Measurements from ENCODE around the gene DOCK4.

Gene DOCK4

DNA sequence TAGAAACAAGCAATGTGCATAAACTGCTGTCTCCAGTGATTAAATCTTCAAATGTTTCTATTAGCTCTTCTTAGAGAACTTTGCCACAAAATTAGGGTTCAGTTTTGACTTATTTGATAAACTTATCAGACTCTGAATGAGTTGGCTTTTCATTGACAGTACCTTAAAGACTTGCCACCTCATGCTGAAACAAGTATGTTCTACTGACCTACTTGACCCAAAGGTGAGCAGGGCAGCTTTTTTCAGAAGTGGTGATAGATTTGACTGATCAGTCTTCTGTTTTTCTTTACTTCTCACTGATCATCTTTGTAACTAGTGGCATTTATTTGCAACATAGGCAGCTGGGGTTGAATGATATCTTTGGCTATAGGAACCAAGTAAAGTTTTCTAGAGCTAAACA, 8.1 kb upstream of the DOCK4 start:
- DNase-seq, result no peak

DNA sequence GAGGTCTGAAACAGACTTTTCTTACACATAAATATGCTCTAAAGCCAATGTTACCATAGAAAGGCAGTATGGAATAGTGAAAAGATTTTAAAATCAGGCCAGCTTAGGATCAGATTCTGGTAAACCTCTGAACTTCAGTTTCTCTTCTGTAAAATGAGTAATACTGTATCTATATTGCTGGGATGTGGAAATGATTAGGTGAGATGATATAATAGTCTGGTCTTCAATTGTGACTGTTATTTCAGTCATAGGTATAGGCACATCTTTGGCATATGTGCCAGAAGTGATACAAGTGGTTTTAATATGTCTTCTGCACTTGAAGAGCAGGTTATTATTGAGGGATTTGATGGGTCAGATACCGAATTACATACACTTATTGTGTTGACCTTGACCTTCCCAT, 7.5 kb upstream of the DOCK4 start:
- no peak for DNase-seq

GRCh38 chr7:112212571-112212970, 6.4 kb upstream of the DOCK4 start:
- DNase-seq, result no peak

DNA sequence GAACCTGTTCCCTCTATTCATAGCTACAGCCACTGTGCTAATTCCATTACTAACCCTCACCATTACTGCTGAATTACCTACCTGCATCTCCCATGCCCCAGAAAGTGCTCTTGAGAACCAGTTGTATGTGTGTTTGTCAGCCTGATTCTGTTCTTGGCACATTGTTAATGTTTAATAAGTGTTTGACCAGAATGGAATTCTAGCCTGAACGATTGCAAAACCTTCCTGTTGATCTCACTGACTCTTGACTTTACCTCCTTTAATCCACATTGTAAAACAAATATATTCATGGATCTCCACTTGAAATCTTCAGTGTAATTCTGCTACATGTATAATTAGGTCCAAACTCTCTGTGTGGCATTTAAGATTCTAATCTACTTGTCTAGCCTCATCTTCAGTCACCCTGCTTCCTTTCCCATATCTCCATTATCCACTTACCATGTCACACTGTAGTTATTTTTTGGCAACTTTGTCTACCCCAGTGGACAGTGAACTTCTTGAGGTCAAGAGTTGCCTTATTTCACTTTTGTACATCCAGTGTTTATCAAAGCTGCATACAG, 5.2 kb upstream of the DOCK4 start:
- DNase-seq, result no peak

DNA sequence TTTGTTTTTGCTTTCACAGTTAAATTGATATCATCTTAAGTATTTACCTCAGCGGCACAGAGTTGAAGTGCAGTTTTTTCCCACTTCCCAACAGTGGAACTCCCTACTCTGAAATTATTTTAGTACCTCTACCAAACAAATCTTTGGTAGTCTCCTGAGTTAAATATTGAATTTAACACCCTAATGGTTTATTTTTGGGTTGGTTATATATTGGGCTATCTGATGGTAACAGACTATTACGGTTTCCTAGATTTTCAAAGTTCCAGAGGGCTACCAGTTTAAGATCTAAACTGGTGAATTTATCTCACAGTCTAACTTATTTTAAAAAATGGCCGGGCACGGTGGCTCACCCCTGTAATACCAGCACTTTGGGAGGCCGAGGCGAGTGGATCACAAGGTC, 1.6 kb upstream of the DOCK4 start:
- no peak for DNase-seq

- DNase-seq, result no peak
Measured at GRCh38 chr7:112206991-112207592, 893 bp upstream of the DOCK4 start.

- DNase-seq, result no peak
Measured at GRCh38 chr7:112205343-112206237, 609 bp downstream of the DOCK4 start.

GRCh38 chr7:112204499-112205342, 1.5 kb downstream of the DOCK4 start:
- no peak for DNase-seq

GRCh38 chr7:112203365-112203739, 2.8 kb downstream of the DOCK4 start:
- DNase-seq, result no peak

- peak; percentile 20 for DNase-seq
Measured at GRCh38 chr7:112202816-112203215, 3.4 kb downstream of the DOCK4 start.

- no peak for DNase-seq
Measured at GRCh38 chr7:112201839-112202238, 4.4 kb downstream of the DOCK4 start.

DNA sequence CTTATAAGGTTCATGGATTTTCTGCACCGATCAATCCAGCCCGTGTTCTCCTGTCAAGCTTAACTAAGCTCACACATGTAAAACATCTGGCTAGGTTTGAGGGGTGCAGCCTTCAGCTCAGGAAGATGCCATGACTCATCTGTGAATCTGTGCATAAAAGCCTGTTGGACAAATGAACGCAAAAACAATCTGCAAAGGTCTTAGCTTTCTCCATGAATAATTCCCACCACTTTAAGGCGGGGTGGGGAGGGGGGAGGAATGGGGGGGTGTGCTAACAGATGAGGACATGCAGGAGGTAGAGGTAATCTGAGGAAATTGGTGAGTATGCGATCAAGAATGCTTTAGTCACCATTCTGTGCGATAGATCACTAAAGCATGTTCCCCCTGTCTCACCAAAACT, 4.8 kb downstream of the DOCK4 start:
- DNase-seq, result no peak

GRCh38 chr7:112199672-112200071, 6.5 kb downstream of the DOCK4 start:
- DNase-seq, result no peak

GRCh38 chr7:112199035-112199655, 7.1 kb downstream of the DOCK4 start:
- no peak for DNase-seq

GRCh38 chr7:112197322-112197721, 8.9 kb downstream of the DOCK4 start:
- no peak for DNase-seq

GRCh38 chr7:112195717-112196116, 10.5 kb downstream of the DOCK4 start:
- DNase-seq, result no peak

- DNase-seq, result no peak
Measured at GRCh38 chr7:112193915-112194502, 12.2 kb downstream of the DOCK4 start.

DNA sequence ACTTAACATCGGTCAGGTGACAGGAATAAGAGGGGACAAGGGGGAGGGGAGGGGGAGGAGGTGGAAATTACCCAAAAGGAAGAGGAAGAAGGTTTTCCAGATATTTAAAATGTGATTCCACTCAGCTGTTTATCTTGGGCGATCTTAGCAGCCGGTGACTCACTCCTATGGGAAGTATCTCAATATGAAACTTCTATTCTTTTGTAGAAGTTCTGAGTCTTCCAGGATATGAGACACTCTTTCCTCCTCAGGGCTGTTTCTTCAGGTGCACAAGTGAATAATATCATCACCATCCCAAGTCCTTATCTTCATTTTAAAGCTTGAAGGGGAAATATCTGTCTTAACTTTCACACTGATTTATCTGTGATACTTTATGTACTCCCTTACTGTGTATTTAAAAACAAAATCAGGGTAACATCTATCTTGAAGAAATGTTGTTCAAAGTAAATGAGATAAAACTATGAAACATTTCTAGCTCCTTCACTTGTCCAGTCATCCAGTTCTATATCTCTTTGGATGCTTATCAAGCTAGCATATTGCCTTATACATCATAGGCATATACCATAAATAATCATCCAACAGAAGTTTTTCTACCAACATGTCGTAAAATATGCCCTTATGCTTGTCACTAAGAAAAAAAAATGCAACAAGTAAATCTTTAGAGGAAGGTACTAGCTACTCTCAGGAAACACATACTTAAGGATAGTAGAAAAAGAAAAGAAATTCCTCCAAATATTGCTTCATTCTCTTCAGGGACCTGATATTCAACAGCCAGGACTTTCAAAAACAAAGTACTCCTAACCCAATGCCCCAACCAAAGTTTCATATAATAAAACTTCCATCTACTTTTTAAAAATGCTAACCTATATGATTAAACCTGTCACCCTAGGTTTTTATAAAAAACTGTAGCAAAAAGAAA, 13.7 kb downstream of the DOCK4 start:
- no peak for DNase-seq

DNA sequence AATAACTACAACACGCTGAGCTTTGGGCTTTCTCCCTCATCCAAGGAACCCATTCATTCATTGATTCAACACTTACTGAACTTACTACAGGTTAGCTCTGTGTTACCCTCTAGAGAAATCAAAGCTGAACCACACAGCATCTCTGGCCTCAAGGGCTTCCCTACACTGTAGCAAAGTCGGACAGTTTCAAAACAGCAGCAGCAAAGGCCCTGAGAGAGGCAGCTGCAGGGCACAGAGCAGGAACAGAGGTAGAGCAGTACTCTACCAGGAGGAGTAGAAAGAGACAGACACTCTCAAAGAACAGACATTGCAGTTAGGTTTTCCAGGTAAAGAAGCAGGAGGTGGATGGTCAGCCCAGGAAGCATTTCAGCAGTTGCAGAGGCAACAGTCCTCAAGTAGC, 16.1 kb downstream of the DOCK4 start:
- DNase-seq, result no peak

DNA sequence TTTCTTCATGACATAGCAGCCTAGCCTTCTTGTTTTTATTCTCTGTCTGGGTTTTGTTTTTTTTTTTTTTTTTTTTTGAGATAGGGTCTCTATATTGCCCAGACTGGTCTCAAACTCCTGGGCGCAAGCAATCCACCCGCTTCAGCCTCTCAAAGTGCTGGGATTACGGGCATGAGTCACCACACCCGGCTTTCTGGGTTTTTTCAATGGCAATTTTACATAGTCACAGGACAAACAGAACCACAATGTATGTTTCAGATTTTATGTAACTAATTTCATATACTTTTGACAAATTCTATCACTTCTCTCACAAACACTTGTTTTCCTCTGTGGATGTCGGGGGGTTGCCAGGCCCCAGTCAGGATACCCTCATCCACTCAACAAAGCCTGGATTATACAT, 16.5 kb downstream of the DOCK4 start:
- DNase-seq, result no peak

DNA sequence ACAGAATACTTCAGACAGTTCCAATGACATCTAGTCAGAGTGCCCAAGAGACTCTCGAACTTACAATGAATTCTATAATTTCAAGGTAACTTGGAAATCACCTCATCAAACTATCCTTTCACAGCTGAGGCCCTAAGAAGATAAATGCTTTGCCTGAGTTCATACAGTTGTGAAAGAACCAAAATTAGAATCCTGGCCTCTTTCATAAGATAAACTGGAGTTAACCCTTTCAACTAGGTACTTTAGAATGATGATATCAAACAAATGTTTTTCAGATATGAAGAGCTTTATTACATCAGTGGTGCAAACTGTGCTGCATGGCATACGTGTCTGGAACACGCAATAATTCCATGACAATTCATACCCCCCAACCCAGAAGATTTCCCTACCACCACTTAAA, 17.9 kb downstream of the DOCK4 start:
- DNase-seq, result no peak
